HG03520 (cell line): ENCODE data around the gene PNMA8C.
"Not testable (repeated sequence)": the region's sequence is repeated elsewhere in the genome, so short reads cannot be mapped to it uniquely, and the experiment has no call there.

Source experiments
- ATAC-seq: cut with Tn5 transposase; IDR thresholded peaks from one replicate; pipeline ENCODE4 v1.9.1; 2021; ENCODE audit warnings: mild to moderate bottlenecking, moderate library complexity; ENCODE audit not compliant: unreplicated experiment

PNMA8C gene

DNA sequence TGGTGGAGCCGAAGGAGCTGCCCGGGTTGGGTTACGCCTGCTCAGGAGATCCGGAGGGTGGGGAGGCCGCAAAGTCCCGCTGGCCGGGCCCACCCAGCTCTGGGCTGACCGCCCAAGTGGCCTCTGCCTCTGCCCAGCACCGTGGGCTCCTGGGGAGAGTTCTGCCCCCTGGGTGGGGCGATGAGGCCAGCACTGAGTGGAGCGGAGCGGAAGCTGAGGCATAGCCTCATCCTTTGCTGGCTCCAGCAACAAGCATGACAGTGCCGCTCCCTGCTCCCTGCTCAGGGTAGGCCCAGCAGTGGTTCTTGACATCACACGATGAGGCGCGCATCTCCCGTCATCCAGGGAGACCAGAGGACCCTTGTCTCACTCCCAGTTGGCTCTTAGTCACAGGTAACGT lies 37.9 kb downstream of the PNMA8C start:
- no peak for ATAC-seq

DNA sequence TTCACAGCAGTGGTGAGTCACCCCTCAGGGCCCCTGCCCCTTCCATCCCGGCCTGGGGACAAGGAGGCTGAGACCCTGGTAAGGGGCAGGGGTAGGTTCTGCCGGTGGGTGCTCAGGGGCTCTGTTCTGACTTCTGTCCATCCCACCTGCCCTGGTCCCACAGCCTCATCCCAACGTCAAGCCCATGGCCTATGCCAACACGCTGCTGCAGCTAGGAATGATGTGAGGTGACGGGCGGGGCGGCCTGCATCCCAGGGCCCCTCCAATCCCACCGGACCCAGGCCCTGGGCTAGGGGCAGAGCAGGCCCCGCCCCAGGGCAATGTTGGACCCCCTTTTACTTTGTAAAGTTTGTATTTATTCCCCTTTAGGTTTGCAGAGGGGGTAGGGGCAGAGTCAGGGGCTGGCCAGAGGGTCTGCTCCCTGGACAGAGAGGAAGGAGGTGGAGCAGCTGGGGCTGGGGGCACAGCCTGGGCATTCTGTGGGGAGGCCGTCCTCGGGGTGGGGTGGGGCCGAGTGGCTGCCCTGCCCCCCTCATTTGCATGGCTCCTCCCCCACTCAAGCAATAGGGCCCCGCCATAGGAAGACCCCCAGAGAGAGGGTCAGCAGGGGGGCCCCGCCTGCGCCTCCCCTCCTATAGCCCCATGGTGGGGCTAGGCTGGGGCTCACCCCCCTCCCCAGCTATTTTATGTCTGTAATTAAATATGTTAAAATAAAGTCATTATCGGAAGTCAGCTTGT lies 38.4 kb downstream of the PNMA8C start:
- ATAC-seq: no peak

DNA sequence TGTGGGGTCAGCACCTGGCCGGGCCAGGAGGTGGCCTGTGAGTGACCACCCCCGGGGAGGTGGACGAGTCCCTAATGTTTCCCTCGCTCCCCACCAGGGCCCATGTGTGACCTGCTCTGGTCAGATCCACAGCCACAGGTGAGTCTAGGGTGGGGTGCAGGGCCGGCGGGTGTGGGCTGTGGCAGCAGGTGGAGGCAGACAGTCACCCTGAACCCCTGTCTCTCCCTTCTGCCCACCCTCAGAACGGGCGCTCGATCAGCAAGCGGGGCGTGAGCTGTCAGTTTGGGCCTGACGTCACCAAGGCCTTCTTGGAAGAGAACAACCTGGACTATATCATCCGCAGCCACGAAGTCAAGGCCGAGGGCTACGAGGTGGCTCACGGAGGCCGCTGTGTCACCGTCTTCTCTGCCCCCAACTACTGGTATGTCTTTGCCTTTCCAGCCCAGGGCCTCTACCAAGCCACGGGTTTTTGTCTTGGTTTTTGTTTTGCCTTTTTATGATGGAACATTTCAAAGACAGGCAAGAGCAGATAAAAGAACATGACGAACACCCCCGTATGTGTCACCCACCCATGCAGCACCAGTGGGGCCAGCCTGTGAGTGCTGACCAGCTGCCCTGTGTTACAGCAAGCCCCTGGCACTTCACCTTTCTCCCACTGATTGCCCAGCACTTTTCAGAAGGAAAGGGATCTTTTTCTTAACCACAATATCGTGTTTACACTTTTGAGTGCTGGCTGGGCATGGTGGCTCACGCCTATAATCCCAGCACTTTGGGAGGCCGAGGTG lies 40.2 kb downstream of the PNMA8C start:
- no peak for ATAC-seq

DNA sequence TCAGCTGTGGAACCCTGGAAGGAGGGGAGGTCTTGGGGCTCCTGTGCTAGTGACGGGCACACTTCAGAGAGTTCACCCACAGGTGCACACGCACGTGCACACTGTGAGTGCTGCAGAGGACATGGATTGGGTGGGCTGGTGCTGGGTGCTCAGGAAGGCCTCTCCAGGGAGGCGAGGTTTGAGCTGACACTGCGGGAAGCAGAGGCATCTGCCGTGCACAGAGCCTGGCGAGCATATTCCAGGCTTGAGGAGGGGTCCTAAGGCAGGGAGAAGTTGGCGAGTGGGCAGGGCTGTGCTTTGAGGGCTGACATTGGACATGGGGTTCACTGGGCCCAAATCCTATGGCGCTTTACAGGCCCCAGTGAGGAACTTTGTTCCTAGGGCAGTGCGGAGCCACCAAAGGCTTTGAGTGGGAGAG lies 41.0 kb downstream of the PNMA8C start:
- no peak for ATAC-seq

DNA sequence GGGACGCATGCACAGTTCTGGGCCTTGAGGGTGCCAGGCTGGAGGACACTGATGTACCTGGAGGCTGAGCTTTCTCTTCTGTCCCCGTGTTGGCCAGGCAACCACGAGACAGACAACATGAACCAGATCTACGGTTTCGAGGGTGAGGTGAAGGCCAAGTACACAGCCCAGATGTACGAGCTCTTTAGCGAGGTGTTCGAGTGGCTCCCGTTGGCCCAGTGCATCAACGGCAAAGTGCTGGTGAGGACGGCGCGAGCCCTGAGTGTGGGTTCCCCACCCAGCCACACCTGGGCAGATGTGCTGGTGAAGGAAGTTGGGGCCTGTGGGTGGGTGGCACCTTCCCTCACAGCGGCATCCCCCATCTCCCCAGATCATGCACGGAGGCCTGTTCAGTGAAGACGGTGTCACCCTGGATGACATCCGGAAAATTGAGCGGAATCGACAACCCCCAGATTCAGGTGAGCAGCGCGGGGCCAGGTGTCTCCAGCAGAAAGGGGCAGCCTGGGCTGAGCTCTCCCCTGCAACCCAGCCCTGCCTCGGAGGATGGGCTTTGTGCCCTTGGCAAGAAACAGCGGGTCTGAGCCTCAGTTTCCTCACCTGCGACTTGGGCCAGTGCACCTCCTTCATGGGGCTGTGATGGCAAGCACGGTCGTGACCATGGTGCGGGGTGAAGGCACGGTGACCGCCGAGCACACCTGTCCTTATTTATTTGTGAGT lies 41.6 kb downstream of the PNMA8C start:
- no peak for ATAC-seq

DNA sequence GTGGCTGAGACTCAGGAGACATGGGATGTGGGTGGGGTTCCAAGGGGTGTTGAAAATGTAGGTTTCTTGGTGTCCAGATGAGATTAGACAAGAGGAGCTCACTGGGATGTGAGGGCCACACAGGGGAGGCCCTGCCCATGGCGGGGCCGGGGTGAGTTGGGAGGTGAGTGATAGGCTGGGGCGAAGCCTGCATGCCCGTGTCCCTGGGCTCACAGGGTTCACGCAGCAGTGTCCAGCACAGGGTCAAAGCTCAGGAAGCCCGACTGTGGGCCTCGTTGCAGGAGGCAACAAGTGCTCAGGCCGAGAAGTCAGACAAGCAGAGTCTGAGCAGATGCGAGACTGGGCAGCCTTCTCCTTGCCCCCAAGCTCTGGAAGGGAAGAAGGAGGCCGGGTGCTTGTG lies 42.6 kb downstream of the PNMA8C start:
- no peak for ATAC-seq

DNA sequence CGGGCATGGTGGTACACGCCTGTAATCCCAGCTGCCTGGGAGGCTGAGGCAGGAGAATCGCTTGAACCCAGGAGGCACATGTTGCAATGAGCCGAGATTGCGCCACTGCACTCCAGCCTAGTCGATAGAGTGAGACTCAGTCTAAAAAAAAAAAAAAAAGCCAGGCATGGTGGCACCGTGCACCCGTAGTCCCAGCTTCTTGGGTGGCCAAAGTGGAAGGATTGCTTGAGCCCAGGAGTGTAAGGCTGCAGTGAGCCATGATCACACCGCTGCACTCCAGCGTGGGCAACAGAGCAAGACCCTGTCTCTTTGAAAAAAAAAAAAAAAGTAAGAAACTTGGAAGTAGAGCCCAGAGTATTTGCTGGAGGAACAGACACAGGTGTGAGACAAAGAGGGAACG lies 43.1 kb downstream of the PNMA8C start:
- ATAC-seq: no peak

DNA sequence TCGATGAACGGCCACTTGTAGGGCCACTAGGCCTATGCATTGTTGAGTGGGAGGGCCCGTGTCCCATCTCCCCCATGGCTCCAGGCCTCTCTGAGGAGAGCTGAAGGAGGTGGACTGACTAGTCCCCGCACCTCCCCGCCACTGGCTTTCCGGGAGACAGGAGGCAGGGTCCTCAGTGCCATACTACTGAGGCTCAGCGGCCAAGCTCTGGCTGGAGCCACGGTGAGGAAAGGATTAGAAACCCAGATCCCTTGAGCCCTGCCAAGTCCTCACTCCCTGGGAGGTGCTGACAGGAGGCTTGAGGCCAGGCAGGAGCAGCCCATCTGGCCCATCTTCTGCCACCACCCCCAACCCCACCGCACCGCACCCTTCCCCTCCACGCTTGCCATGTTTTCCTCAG lies 44.3 kb downstream of the PNMA8C start:
- no peak for ATAC-seq

DNA sequence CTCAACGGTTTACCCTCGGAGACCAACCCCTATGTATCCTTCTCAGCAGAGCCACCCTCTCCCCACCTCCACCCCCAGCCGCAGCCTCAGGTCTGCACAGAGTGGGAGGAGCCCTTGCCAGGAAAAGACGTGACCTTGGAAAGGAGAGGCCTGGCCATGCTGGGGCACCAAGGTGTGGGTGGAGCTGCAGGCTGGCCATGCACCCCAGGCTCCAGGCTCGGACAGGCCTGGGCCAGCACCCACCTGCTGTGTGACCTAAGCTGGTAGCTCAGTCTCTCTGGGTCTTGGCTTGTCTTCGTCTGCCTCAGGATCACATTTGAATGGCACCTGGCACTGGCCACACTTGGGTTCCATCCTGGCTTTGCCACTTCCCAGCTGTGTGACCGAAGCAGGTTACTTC lies 44.9 kb downstream of the PNMA8C start:
- ATAC-seq: no peak

DNA sequence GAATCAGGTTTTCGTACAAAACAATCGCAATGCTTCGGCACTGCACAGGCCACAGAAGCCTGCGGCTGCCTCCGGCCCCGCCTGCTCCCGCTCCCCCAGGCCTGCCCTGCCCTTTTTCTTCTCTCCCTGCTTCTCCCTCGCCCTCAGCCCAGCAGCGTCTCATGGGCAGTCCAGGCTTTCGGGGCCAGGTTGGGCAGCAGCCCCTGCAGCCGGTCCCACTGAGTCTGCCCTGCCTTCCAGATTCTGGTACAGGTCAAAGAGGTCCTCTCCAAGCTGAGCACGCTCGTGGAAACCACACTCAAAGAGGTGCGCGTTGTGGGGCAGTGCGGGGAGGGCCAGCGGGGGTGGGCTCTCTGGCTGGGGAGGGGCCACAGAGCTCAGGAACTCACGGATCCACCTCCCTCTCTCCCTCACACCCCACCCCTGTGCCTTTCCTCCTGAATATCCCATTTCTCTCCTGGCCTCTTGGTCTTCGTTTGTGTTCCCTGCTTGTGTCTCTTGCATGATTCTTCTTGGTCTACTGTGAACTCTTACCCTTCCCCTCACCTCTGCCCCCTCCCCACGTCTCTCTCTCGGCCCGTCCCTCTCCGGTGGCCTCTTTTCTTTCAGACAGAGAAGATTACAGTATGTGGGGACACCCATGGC lies 45.4 kb downstream of the PNMA8C start:
- ATAC-seq: no peak

DNA sequence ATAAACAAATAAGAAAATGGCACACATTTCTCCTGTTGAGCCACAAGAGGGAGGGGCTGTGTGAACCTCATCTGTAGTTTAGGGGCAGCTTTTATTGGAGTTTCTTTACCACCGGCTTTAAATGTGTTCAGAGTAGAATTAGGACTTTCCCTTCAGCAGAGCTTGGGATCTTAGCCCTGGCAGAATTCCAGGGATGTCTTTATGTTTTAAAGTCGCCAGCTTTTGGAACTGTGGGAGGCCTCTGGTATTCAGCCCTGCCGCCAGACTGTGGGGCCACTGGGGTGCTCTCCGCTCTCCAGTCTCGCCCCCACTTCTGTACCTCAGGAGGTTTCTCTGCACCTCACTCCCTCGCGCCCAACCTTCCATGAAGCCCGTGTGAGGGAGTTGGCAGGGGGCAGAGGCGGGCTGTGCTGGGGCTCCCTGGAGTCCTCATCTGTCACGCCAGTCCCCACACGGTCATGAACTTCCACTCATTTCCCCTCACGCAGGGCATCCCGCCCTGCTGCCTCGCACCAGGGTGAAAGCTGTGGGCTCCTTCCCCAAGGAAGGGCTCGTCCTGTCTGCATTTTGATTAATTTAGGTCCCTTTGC lies 46.9 kb downstream of the PNMA8C start:
- no peak for ATAC-seq

DNA sequence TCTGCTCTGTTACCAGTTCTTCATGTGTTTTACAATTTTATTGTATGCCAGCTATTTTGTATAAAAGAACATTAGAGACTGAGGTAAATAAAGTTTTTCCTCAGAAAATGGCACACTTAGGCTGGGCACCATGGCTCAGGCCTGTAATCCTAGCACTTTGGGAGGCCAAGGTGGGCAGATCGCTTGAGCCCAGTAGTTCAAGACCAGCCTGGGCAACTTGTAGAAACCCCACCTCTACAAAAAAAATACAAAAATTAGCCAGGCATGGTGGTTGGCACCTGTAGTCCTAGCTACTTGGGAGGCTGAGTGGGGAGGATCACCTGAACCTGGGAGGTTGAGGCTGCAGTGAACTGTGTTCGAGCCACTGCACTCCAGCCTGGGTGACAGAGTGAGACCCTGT lies 47.4 kb downstream of the PNMA8C start:
- no peak for ATAC-seq

DNA sequence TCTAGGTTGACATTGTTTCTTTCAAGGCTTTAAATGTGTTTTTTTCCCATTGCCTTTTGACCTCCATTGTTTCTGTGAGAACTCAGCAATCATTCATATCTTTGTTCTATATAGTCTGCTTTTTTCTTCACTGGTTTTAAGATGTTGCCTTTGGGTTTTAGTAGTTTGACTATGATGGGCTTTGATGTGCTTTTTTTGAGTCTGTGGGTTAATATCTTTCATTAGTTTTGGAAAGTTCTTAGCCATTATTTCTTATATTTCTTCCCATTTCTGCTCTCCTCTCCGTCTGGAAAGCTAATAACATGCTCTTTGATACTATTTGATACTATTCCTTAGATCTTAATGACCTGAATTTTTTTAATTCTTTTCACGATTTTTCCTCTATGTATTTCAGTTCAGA lies 48.0 kb downstream of the PNMA8C start:
- ATAC-seq: no peak

DNA sequence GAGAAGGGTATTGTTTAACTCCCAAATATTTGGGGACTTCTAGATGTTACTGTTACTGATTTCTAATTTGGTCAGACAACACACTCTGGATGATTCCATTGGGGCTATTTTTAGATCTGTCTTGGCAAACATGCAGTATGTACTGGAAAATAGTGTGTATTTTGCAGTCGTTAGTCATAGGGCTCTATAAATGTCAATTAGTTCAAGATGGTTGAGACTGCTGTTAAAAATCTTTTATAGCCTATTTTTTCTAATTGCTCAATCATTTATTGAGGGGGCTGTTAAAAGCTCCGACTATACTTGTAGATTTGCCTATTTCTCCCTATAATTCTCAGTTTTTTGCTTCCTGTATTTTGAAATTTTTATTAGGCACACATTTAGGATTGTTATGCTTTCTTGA lies 50.5 kb downstream of the PNMA8C start:
- ATAC-seq: no peak

DNA sequence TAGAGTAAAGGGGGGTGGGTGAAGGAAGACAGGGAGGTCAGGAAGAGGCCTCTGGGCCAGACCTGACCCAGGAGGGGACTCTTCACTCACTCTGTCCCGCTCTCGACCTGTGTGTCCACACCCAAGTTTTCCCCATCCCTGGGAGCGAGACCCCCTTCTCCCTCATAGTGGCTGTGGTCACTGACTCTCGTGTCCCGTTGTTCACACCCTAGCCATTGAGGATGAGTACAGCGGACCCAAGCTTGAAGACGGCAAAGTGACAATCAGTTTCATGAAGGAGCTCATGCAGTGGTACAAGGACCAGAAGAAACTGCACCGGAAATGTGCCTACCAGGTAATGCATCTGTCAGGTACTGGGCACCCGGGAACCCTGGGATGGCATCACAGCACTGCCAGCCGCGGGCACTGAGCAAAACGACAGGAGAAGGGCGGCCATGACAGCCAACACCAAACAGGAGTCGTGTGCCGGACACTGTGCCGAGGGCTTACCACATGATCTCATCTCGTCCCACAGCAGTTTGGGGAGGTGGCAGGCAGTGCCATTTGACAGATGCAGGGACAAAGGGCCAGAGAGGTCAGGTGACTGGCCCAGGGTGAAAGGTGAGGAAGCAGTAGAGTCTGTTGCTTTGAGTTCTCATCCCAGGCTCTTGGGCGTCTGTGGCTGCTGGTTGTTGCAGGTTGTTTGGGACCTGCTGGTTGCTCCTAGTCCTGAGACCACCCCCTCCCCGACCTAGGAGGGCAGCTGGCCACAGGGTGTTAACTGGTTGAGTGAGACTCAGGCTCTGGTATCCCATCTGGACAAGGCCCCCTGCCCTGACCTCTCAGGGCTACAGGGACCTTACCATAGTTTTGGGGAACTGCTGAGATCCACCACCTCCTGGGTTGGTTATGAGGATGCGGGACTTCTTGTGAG lies 52.2 kb downstream of the PNMA8C start:
- no peak for ATAC-seq

DNA sequence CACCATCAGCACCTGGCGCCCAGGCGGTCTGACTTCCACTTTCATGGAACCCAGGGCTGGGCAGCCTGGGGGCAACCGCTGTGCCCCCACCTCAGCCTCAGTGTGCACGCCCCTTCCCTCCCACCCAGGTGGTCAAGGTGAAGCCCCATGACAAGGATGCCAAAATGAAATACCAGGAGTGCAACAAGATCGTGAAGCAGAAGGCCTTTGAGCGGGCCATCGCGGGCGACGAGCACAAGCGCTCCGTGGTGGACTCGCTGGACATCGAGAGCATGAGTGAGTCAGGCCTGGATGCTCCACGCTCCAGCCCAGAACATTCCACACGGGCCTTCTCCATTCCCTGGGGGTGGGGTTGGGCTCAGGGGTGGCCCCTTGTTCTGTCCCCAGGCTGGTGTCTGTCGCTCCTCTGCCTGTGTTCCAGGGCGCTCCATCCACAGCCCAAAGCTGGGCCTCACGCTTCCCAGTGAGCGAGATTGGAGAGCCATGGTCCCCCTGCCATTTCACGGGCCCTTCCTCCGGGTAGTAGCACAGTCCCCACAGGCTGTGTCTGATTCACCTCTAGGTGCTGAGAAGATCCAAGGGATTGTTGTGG lies 53.2 kb downstream of the PNMA8C start:
- not testable (repeated sequence) for ATAC-seq
